IPS DF 6.9 (cell line): ENCODE results near the gene HLA-DOB.

Source experiments
- DNase-seq: peaks from one replicate; pipeline ENCODE4 v3.0.0-alpha.2; 2013; ENCODE audit warnings: low read depth, low spot score
- H3K27ac ChIP-seq: one replicate; pipeline ENCODE4 v1.5.1; 2013; ENCODE audit warnings: low read length, control low read depth
- H3K27me3 ChIP-seq: 2 replicates; pipeline ENCODE4 v1.6.1; 2013; ENCODE audit warnings: mild to moderate bottlenecking, low read length; ENCODE audit not compliant: control insufficient read depth, insufficient read depth
- H3K36me3 ChIP-seq: 2 replicates; pipeline ENCODE4 v1.6.1; 2013; ENCODE audit warnings: low read length; ENCODE audit not compliant: control insufficient read depth, insufficient read depth
- H3K4me1 ChIP-seq: 2 replicates; pipeline ENCODE4 v1.6.1; 2013; ENCODE audit warnings: low read length; ENCODE audit not compliant: control insufficient read depth, insufficient read depth
- H3K4me3 ChIP-seq: 2 replicates; pipeline ENCODE4 v1.5.1; 2013; ENCODE audit warnings: mild to moderate bottlenecking, low read length
- H3K9me3 ChIP-seq: 2 replicates; pipeline ENCODE4 v1.6.1; 2013; ENCODE audit warnings: low read length, inconsistent platforms; ENCODE audit not compliant: control insufficient read depth, insufficient read depth
- WGBS: extraction: QIAGEN DNeasy Blood & Tissue Kit; methylation state at CpG from one replicate; pipeline ENCODE4 v1.1.7; 2013; ENCODE audit warnings: mixed read lengths, missing lambda C conversion rate; ENCODE audit not compliant: insufficient read length, insufficient coverage; 5-methylcytosine and 5-hydroxymethylcytosine counted together

The HLA-DOB gene

GRCh38 chr6:32816746-32817204 is at the start of gene HLA-DOB:
TSS of gene HLA-DOB (minus strand) at chr6:32817002. CDS start at chr6:32816951, 51 bp downstream.
- no CpG with 5 or more reads among the region's 3 CpGs for WGBS
- no peaks in the 10 kb centered on the region for H3K27me3 ChIP-seq
- no peak within 1 kb of the TSS for H3K4me3 ChIP-seq
- no peaks in the 10 kb centered on the region for H3K9me3 ChIP-seq
- no peaks in the 10 kb centered on the region for H3K36me3 ChIP-seq
- H3K27ac ChIP-seq = no peak within 1 kb of the TSS
- no peak for DNase-seq
- H3K4me1 ChIP-seq = no peaks in the 10 kb centered on the region

- Histone ChIP-seq H3K27ac (no peak overlapping the region), H3K4me3 (no peak overlapping the region), H3K36me3 (no peaks in the 10 kb centered on the region), H3K9me3 (no peaks in the 10 kb centered on the region), H3K4me1 (no peaks in the 10 kb centered on the region), H3K27me3 (no peaks in the 10 kb centered on the region)
- DNase-seq = no peak
- WGBS = no CpG with 5 or more reads among the region's 10 CpGs
Measured at GRCh38 chr6:32865724-32866443, 49.1 kb upstream of the HLA-DOB start.

GRCh38 chr6:32862725-32863124 is 45.9 kb upstream of the HLA-DOB start:
- no CpG with 5 or more reads among the region's 3 CpGs for WGBS

GRCh38 chr6:32860674-32861073 is 43.9 kb upstream of the HLA-DOB start:
- Histone ChIP-seq H3K4me3 (no peak overlapping the region), H3K27ac (no peak overlapping the region), H3K36me3 (no peaks in the 10 kb centered on the region), H3K9me3 (no peaks in the 10 kb centered on the region), H3K4me1 (no peaks in the 10 kb centered on the region), H3K27me3 (no peaks in the 10 kb centered on the region)
- DNase-seq = no peak
- no CpG with 5 or more reads among the region's 1 CpG for WGBS

More at GRCh38 chr6:32862725-32863124, 45.9 kb upstream of the HLA-DOB start:
- Histone ChIP-seq H3K27me3 (no peaks in the 10 kb centered on the region), H3K9me3 (no peaks in the 10 kb centered on the region), H3K4me3 (no peak overlapping the region), H3K4me1 (no peaks in the 10 kb centered on the region), H3K36me3 (no peaks in the 10 kb centered on the region), H3K27ac (no peak overlapping the region)
- DNase-seq = no peak

DNA sequence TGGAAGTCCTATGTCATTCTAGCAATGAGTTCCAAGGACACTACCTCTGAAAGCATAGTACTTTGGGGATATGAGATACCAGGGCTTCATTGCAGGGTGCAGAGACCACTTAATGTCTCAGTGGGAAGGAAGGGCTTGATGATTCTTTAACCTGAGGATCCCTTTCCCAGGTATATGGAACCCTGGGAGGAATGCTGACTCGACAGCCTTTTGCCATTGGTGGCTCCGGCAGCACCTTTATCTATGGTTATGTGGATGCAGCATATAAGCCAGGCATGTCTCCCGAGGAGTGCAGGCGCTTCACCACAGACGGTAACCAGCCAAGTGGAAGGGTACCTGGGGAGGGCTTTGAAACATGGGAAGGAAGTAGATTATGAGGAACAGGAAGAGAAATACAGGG is 41.4 kb upstream of the HLA-DOB start:
- DNase-seq = no peak
- no CpG with 5 or more reads among the region's 5 CpGs for WGBS
- Histone ChIP-seq H3K9me3 (no peaks in the 10 kb centered on the region), H3K4me1 (peaks cover 2% of the 10 kb centered on the region; the same call in 1 of the 2 replicates), H3K27ac (no peak overlapping the region), H3K36me3 (no peaks in the 10 kb centered on the region), H3K4me3 (no peak overlapping the region), H3K27me3 (peaks cover 5% of the 10 kb centered on the region)

GRCh38 chr6:32857156-32857891 is 40.5 kb upstream of the HLA-DOB start:
- DNase-seq = no peak
- Histone ChIP-seq H3K4me3 (no peak overlapping the region), H3K36me3 (no peaks in the 10 kb centered on the region), H3K27me3 (peaks cover 5% of the 10 kb centered on the region), H3K27ac (no peak overlapping the region), H3K4me1 (peaks cover 2% of the 10 kb centered on the region; the same call in 1 of the 2 replicates), H3K9me3 (no peaks in the 10 kb centered on the region)
- no CpG with 5 or more reads among the region's 14 CpGs for WGBS

DNA sequence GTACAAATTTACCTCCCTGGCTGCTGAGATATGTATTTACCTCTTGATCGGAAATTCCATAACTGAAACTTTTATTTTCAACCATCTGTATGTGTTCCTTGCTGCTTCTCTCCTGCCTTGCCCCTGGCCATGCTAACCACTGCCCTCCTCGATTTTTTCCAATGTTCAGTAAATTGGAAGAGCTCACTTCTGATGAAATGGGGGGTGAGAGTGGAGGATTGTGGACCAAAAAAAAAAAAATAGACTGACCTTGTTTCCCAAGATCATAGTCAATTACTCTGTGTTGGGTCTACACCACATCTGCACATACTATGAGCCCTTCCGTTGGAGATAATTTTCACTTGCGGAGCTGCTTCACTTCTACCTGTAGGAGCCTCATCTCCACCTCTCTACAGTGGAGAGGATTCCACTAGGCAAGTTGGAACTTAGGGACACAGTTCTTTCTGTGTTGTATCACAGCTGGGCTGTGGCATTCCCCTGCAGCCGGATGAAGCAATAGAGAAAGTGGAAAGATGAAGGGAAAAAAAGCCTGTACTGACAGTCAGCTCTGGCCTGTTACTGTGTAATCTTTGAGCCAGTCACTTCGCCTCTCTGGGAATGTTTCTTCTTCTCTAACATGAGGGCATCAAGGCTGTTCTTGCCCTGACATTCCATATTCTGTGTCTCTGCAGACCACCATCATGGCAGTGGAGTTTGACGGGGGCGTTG is 38.8 kb upstream of the HLA-DOB start:
- no peaks in the 10 kb centered on the region for H3K36me3 ChIP-seq
- H3K9me3 ChIP-seq = no peaks in the 10 kb centered on the region
- H3K27ac ChIP-seq = no peak overlapping the region
- peaks cover 8% of the 10 kb centered on the region for H3K27me3 ChIP-seq
- H3K4me3 ChIP-seq = no peak overlapping the region
- H3K4me1 ChIP-seq = peaks cover 2% of the 10 kb centered on the region; the same call in 1 of the 2 replicates
- DNase-seq = no peak
- no CpG with 5 or more reads among the region's 8 CpGs for WGBS

DNA sequence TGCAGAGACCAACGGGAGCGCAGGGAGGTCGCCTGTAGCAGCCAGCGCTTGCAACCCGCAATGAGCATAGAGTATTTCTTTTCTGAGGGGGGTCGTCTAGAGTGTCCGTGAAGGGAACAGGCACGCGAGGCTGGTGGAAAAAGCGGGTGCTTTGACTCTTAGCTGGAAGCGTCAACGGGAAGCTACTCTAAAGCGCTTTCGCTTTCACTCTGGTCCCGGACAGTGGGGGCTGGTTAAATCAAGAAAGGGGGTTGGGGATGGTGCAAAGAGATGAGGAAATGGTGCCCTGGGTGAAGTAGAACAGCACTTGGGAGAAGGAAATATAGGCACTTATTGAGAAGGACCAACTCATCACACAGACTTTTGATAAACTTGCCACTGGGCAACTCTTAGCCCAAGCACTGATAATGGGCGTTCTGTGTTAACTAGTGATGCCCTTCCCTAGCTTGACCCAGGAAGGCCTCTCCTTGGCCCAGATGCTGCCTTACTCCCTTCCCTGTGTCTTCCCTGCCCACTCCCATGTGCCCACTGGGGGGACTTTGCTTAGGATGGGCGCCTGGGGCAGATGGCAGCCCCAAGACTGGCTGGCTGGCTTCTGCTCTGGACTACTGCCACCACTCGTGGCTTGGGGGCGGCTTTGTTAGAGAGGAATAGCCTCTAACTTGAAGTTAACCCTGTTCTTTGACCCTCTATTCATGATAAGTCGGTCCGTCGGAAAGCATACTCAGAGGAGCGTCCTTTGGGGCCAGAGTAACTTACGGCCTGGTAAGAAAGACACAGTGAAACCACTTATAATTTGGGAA is 37.8 kb upstream of the HLA-DOB start:
- no peak overlapping the region for H3K27ac ChIP-seq
- no peak for DNase-seq
- H3K9me3 ChIP-seq = no peaks in the 10 kb centered on the region
- H3K27me3 ChIP-seq = peaks cover 8% of the 10 kb centered on the region
- H3K36me3 ChIP-seq = no peaks in the 10 kb centered on the region
- WGBS = no CpG with 5 or more reads among the region's 24 CpGs
- peak overlapping the region; percentile 59; the same call in 1 of the 2 replicates for H3K4me3 ChIP-seq
- H3K4me1 ChIP-seq = peaks cover 2% of the 10 kb centered on the region; the same call in 1 of the 2 replicates

DNA sequence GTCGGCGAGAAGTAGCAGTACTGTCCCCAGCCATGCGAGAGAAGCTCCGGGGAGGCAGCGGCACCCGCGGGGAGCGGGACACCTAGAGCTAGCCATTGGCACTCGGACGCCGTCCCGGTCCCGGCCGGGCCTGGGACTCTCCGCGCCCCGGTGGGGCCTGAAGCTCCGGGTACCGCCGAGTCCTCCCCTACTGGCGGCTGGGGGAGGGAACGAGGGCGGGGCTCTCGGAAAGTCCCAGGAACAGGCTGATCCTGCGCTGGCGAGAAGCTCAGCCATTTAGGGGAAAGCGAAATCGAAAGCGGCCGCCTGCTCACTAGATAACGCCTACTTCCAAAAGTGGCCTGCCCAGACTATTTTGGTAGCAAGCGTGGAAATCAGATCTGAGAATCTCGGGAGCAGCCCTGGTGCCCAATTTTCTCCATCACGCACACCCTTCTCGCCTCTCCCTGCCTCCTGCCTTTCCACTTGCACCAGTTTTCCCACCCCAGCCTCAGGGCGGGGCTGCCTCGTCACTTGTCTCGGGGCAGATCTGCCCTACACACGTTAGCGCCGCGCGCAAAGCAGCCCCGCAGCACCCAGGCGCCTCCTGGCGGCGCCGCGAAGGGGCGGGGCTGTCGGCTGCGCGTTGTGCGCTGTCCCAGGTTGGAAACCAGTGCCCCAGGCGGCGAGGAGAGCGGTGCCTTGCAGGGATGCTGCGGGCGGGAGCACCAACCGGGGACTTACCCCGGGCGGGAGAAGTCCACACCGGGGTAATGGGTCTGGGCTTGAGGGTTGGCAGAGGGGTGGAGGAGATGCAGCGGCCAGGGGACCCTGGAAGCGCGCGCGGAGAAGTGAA is 37.0 kb upstream of the HLA-DOB start, which contains the start of the genes PSMB9 and TAP1:
Gene PSMB9 (plus strand): TSS at position 652 of the 835 bp plus-strand sequence. CDS start 38 bp downstream, at position 690.
Gene TAP1 (minus strand): TSS at position 164 of the 835 bp plus-strand sequence. CDS start 68 bp downstream, at position 96.
- no peaks in the 10 kb centered on the region for H3K36me3 ChIP-seq
- peaks cover 8% of the 10 kb centered on the region for H3K27me3 ChIP-seq

More for the DNA sequence above, 37.0 kb upstream of the HLA-DOB start, which contains the start of the genes PSMB9 and TAP1:
- peaks cover 2% of the 10 kb centered on the region; the same call in 1 of the 2 replicates for H3K4me1 ChIP-seq
- no peaks in the 10 kb centered on the region for H3K9me3 ChIP-seq
- H3K27ac ChIP-seq = no peak within 1 kb of the TSS
- WGBS = no CpG with 5 or more reads among the region's 68 CpGs
- DNase-seq = no peak
- peak within 1 kb of the TSS; percentile 59; the same call in 1 of the 2 replicates for H3K4me3 ChIP-seq
